HG03565 (cell line): ENCODE results near the gene RNF186.

ENCODE experiments used
- ATAC-seq: cut with Tn5 transposase; IDR thresholded peaks from one replicate; pipeline ENCODE4 v1.9.1; 2021; ENCODE audit warnings: mild to moderate bottlenecking, moderate library complexity; ENCODE audit not compliant: unreplicated experiment

RNF186 gene

DNA sequence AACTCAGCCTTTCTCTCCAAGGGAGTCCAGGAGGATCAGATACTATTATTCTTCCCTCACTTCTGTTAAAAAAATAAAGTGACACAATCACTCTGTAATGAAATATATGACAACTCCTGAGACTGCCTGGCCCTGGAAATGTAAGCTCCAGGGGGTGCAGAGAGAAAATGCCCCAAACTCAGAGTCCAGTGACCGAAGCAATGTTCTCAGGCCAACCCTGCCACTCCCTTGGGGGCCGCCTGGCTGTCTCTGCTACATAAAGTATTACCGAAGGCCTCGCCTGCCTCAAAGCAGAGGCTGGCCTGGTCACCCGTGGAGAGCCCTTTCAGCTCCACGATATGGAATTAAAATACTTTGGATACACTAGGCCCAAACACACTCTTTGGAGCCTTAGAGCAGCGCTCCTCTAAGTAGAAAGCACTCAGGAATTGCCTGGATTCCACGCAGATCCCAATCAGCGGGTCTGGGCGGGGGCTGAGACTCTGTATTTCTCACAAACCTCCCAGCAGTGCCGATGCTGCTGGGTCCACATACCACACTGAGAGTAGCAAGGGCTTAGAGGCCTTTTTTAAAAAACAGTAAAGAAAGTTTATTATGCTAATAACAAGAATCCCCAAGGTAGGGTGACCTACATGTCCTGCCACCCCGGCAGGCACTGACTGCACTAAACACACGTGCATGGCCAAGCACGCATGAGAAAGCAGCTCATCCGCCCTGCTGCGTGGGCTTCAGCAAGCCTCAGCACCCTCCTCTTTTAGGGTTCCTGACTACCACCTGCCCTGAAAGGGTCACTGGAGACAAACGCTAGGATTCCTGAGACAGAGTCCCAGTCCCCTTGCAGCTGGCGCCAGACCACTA lies 46.5 kb downstream of the RNF186 start:
- ATAC-seq, result no peak

DNA sequence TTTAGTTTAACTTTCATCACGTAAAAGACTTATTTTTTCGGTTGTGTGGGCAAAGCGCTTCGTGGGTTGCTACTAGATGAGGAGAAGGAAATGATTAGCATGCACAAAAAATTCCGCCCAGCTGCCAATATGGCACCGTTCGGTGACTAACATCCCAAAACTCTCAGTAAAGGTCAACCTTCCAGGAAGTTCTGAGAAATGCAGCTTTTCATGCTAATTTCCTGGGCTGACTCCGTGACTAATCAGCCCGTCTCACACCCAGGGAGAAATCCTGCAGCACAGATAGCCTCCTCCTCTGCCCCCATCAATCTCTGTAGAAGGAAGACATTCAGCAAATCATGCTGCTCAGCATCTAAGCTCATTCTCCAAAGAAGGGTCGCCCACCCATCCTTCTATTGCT lies 49.5 kb downstream of the RNF186 start:
- ATAC-seq, result no peak

GRCh38 chr1:19764848-19765247 lies 50.2 kb downstream of the RNF186 start:
- ATAC-seq, result no peak
